Stimulated activated CD8-positive, alpha-beta memory T cell treated with anti-CD3 and anti-CD28 coated beads, Interleukin-15, amount 100 ng/mL, for 24 hours (primary cell): ENCODE measurements around the gene NDOR1.
"Not testable (repeated sequence)": the region's sequence is repeated elsewhere in the genome, so short reads cannot be mapped to it uniquely, and the experiment has no call there.

ENCODE experiments used
- DNase-seq: peaks from one replicate; pipeline ENCODE4 v3.0.0-alpha.2; 2020; ENCODE audit warnings: low read depth

The NDOR1 gene

DNA sequence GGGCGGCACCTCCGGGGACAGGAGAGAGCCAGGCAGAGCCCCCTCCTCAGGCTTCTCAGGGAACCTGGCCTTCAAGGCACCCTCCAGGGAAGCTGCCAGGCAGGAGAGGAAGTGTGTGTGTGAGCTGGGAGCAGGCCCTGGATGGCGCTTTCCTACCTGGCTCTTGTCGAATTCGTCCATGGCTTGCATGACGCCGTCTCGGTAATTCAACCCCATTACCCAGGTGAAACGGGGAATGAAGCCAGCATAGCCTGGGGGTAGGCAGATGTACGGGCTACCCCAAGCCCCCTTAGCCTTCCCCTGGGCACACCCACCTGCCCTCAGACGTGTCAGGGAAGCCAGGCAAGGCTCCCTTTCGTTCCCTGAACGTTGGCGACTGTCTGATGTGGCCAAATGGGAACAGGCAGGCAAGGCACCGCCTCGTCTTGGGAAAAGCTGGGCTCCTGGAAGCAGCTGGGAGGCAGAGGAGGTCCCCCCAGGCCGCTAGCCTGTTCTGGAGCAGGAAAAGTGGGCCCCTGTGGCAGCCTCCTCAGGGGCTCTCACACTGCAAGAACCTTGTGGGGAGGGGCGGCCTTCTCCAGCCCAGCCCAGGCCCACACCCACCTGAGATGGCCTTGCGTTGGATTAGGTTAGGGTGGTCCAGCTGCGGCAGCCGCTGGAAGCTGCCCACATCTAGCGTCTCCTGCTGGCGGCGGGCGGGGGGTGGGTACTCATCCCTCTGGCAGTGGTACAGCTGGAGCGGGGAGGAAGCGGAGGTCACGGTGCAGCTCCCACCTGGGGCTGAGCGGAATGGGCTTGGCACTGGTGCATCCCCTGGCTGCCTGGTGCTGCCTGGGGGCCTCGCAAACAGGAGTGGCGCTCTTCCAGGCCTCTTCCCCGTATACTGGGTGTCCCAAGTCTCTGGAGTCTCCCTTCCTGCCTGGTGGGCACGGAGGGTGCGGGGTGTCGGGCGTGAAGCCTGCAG, 39.3 kb downstream of the NDOR1 start:
- no peak for DNase-seq

DNA sequence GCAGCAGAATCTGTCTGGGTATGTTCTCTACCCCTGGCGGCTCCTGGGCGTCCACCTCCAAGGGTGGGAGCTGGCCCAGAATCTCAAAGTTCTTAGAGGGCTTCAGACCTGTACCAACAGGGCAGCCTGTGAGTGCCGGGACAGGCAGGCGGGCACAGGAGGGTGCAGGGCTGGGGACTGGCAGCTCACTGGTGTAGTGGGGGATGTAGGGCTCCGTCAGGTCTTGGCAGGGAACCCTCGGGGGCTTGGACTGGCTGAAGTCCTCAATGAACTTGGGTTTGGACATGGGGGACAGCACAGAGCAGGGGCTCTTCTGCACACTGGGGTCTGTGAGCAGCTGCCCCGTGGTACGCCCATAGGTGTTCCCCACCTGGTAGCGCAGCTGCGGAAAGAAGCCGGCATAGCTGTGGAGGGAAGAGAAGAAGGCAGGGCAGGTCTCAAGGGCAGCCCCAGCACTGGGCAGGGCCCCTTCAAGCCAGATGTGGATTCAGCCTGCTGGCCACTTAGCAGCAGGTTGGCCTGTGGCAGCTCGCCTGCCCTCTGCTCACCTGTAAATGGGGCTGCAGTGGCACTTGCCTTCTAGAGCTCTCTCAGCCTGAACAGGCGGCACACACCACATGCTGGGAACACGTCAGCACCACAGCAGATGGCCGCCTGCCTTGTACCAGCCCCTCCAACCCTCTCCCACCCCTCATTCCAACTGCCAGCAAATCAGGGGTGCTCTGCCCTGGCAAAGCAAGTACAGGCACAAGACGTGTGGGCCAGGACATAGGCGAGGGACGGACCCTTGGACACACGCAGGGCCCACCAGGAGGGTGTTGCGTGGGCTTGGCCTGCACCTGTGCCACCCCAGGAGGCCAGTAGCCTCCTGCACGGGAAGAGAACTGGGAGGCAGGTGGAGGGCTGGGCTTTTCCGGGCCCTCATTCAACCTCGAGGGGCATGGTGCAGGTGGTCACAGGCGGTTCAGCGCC, 40.2 kb downstream of the NDOR1 start:
- DNase-seq: no peak

DNA sequence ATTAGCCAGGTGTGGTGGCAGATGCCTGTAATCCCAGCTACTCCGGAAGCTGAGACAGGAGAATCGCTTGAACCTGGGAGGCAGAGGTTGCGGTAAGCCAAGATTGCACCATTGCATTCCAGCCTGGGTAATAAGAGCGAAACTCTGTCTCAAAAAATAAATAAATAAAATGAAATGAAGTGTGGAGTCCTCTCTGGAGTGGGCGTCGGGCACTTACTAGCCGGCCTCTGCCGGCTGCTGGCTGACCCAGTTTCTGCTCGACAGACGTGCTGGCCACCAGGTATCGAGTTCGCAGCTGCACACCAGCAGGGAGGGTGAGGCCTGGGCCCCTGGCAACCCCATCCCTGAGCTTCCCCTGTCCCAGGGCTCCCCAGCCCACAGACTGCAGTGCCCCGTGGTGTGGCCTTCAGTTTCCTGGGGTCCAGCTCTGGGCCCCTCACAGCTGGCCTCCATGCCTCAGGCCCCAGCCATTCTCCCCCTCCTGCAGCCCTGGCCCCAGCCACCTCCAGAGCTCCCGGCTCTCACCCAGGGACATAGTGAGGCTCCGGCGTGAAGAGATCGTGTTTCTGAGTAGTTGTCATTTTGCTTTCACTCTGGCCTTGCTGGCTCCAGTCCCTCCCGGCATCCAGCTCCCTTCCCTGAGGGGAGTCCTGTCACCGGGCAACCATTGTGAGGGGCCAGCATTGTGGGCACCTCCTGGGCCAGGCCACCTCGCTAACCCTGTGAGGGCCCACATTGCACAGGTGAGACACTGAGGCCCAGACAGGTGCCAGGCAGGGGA, 41.8 kb downstream of the NDOR1 start:
- no peak for DNase-seq

DNA sequence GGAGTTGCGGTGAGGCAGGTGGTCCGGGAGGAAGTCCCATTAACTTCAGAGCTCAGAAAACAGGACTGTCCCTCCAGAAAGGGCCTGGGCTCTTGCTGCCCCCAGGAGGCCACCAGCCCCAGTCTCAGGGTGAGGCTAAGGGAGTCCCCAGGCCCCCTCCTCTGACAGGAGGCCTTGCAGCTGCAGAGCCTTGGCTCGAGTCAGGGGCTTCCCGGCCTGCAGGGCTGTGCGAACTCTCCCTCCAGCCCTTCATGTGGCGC, 42.3 kb downstream of the NDOR1 start:
- DNase-seq: no peak

DNA sequence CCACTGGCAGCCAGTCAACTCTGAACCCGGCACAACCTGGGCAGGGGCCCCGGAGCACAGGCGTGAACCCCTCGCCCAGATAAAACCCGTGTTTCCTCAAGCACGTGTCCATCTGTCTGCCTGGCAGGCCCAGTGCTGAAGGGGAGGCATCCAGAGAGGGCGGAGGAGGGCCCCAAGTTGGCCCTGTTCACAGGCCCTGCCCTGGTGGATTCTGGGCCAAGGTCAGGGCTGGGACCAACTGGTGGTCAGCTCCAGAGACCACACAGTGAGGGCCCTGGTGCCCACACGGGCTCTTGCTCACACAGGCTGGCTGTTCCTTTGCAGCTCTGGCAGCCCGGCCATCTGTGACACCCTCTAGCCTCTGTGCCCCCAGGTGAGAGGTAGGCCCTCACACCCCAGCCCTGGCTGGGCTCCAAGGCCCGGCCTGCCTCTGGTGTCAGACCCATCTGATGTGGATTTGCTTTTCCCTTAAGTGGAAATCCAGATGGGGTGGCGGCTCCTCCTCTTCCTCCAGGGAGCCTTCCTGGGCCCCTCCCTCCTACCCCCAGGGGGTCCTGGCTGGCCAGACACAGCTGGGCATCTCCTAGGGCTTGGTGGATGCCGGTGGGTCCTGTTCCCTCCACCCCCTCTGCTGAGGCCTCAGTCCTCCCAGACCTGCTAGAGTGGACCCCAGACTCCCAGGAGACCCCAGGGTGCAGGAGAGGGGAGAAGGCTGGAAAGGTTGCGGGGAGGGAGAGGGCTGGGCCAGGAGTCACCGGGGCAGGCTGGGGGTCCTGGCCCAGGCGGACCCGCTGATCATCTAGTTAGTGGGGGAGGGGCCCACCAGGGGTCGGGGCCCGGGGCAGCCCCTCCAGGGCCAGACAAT, 45.1 kb downstream of the NDOR1 start:
- DNase-seq: no peak

DNA sequence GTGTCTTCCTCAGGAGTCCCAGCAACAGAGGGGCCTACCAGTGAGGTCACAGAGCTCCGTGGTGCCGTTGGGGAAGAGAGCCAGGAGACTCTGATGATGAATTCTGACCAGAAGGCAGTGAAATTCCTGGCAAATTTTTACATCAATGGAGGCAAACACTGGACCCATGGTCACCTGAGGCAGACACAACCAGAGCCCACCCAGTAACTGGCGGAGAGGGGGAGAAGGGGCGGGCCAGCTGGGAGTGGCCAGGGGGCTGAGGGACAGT, 45.6 kb downstream of the NDOR1 start, which contains the start of gene STPG3:
Gene STPG3, plus strand, starts transcription at position 93 of the 268 bp plus-strand sequence. Its CDS starts 1 bp downstream, at position 94.
- DNase-seq: no peak

DNA sequence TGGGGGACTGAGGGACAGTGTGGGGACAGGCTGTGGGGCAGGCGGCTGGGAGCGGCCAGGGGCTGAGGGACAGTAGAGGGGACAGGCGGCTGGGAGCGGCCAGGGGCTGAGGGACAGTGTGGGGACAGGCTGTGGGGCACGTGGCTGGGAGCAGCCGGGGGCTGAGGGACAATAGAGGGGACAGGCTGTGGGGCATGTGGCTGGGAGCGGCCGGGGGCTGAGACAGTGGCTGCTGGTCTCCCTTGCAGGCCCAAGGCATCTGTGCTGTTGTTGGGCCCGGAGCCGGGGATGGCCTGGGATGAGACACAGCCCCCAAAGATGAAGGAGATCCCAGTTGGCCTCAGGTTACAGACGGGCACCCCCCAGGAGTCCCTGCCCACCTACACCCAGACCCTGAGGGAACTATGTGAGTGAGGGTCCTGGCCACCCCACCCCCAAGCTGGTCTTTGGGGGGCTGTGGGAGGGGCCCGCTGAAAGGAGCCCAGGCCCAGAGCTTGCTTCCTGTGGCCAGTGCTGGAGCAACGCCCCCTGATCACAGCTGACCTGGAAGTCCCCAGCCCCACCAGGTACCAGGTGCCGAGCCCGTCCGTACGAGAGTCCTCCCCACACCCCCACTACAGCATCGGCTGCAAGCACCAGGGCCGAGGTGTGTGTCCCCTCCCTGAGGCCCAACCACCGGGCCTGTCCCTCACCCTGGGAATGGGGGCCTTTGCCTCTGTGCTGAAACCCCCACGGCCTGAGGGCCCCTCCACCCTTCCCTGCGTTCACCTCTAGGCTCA, 46.2 kb downstream of the NDOR1 start:
- DNase-seq: no peak

DNA sequence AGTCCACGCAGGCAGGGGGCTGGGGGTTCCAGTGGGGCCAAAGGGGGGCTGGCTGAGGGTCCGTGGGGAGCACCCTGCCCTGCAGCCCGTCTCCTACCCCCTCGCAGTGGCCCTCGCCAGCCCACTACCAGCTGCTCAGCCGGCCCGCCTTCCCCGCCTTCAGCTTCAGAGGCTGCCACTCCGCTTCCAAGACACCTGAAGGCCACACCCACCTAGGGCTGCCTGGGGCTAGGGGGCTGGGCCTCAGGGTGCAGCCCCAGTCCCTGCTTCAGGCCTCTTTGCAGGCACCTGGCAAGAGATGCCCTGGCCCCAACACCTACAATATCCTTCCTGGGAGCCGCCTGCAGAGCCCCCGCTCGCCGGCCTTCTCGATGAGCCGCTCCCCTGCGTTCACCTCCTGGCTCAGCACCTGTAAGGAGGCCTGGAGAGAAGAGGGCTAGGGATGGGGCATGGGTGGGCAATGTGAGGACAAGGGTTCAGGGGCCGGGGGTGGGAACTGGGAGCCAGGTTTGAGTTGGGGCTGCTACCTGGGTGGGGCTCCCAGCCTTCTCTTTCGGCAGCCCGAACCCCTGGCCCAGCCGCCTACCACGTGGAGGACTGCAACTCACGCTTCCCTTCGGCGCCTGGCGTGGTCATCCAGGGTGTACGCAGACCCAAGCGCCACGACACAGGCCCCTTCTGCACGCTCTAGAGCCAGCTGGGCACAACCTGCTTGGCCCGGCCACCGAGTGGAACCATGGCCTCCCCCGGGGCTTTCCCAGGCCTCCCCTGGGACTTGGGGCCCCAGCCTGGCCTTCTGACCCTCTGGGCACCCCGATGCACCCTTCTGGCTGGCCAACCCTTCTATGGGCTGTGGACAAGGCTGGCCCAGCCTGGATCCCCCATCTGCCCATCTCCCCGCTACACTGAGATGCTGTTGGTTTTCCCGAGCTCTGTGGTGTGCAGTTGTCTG, 47.3 kb downstream of the NDOR1 start:
- DNase-seq: no peak

DNA sequence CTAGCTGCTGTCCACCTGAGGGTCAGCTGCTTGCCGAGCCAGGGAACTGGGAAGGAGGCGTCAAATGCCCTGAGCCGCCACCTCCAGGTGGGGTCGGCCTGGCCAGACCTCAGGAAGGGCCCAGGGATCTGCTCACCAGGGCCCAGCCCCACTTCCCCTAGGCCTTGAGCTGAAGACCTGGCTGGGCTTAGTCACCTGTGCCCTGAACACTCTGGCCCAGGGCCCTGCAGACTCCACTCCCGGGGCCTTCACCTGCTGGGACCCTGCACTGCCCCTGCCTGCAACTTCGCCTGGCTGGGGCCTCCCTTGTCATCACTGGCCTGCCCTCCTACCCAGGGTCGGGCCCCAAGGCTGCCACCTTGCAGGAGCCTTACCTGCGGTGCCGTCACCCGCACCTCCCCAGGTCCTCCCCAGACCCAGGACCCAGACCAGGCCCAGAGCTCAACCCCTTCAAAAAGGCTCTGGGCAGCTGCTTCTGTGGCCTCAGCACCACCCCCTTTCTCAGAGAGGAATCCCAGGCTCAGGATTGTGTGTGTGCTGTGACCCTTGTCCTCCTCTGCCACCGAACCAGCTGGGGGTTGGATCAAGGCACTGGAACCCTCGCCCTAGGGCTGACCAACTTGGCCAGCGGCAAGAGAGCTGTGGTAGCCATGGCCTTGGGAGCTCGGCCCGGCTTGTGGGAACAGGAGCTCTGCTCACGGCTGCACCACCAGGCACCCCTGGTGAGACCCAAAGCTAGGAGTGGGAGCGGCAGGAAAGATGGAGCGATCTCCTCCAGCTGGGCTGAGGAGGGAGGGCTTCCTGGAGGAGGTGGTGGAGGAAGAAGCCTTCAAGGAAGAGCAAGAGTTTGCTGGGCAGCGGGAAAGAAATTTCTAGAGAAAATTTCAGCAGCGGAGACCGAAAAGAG, 48.5 kb downstream of the NDOR1 start:
- DNase-seq: no peak

DNA sequence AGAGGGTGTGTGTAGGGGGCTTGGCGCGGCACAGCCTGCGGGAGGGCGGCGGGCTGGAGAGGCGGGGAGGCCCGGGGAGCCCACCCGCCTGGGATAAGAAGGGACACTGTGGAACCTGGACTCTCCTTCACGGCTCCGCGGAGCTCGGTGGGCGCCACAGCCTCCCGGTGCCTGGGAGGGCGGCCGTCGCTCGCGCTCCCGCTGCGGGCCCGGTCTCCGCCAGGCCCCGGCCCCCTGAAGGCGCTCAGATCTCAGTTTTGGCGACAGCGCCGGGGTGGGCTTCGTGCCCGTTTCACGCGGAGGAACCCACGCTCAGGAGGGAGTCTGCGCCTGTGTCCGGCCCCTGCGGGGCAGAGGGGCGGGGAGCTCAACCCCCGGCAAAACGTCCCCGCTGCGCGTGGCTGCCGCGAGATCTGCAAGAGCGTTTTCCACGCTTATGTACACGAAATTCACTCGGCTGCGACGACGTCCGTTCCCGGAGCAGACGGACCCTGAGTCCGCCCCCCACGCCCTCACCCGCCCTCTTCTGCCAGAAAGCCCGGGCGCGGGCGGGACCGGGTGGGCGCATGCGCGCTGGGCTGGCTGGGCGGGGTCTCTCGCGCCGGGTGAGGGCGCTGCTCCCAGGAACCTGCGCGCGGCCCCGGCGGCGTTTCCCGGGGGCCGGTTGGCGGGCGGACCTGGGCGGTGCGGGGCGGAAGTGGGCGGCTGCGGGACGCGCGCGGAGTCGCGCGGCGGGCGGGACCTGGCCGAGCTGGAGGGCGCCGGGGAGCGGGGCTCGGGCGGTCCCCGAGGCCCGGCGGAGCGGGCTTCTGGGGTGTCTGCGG, 49.3 kb downstream of the NDOR1 start, which contains the start of gene NELFB:
Gene NELFB, plus strand, starts transcription at position 704 of the 824 bp plus-strand sequence.
- DNase-seq: peak; percentile 99

DNA sequence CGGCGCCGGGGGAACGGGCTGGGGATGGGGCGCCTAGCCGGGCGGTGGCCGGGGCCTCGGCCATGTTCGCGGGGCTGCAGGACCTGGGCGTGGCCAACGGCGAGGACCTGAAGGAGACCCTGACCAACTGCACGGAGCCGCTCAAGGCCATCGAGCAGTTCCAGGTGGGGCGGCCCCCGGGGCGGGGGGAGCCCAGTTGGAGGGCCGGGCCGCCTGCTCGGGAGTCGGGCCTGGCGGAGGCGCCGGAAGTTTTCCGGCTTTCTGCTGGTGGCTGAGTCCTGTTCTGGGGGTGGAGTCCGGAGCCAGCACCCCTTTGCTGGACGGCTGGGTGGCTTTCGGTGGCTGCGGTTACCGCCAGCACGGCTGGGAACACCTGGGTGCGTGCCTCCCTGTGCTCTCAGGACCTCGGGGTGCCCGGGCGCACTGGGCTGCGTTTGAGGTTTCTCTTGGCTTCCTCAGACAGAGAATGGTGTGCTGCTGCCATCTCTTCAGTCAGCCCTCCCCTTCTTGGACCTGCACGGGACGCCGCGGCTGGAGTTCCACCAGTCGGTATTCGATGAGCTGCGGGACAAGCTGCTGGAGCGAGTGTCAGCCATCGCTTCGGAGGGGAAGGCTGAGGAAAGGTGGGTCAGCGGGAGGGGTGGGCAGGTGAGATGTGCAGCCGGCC, 50.1 kb downstream of the NDOR1 start:
- DNase-seq: no peak

DNA sequence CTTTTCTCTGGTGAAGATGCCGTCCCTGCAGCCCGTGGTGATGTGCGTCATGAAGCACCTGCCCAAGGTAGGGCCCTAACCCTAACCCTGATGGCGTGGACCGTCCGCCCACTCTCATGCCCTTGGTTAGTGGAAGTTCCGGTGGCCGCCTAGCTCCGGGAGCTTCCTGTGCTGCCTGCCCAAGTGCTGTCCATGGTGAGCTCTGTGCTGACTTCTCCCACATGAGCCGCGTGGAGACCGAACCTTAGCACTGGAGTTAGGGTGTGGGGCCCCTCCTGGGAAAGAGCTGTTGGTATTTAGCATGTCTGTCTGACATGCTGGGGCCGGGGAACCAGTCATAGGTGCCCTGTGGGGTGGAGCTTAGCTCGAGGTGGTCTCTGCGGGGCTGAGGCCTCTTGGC, 50.9 kb downstream of the NDOR1 start:
- DNase-seq: no peak

DNA sequence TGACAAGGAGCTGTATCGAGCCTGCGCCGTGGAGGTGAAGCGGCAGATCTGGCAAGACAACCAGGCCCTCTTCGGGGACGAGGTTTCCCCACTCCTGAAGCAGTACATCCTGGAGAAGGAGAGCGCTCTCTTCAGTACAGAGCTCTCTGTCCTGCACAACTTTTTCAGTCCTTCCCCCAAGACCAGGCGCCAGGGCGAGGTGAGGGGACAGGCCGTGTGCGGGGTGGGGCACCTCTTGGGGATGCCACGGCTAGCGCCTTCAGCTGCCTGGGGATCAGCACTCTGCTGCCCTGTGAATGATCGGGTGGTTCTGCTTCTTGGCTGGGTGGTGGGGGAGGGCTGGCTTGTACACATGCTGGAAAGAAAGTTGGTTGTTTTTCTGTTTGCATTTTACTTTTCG, 51.4 kb downstream of the NDOR1 start:
- no peak for DNase-seq

DNA sequence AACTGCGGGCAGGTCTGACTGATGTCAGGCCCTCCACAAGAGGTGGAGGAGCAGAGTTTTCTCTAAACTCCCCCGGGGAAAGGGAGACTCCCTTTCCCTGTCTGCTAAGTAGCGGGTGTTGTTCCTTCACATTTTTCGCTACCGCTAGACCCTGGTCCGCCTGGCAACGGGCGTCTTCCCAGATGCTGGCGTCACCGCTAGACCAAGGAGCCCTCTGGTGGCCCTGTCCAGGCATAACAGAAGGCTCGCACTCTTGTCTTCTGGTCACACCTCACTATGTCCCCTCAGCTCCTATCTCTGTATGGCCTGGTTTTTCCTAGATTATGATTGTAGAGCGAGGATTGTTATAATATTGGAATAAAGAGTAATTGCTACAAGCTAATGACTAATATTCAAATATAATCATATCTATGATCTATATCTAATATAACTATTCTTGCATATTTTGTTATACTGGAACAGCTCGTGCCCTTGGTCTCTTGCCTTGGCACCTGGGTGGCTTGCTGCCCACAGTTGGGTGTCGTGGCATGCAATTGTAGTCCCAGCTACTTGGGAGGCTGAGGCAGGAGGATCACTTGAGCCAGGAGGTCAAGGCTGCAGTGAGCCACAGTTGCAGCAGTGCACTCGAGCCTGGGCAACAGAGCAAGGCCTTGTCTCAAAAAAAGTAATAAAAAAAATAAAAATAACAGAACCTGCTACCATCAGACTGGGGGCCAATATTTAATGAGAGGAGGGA, 56.8 kb downstream of the NDOR1 start:
- not testable (repeated sequence) for DNase-seq

DNA sequence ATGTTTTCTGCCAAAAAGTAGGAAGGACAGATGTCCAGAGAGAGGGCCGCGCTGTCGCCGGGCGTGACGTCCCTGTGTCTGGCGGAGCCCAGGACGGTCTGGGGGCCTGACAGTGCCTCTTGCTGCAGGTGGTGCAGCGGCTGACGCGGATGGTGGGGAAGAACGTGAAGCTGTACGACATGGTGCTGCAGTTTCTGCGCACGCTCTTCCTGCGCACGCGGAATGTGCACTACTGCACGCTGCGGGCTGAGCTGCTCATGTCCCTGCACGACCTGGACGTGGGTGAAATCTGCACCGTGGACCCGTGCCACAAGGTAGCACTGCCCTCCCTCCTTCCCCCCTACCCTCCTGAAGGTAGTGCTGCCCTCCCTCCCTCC, 57.4 kb downstream of the NDOR1 start:
- no peak for DNase-seq

DNA sequence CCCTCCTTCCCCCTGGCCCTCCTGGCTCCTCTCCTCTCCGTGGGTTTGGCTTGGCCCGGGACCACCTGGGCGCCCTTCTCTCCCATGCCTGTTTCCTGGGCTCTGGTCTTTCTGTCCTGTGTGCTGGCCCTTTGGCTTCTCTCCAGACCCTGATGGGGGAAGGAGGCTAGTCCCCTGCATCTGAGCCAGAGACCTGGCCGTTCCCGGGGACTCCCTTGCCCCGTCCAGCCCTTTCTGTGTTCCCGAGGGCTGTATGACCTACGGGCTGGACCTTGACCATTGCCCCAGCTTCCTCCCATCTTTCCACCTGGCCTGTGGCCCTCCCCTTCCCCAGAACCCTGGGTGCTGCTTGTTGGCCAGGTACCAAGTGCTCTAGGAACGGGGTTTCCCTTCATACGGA, 58.0 kb downstream of the NDOR1 start:
- no peak for DNase-seq
